H1 (cell line): ENCODE data around the gene SNX19. TPM values are rescaled to one million over a fixed set of nuclear protein-coding genes. Genes with fewer than 3 reads are reported as not detected.

ENCODE experiments used
- CTCF ChIA-PET: fragments of 300-600 bp; sonication (Branson Sonifier 250); formaldehyde crosslinking; loops from one replicate; lab custom pipeline; 2021; ENCODE audit not compliant: partially characterized antibody; lab: Charles Lee
- POLR2A ChIA-PET: fragments of 300-600 bp; sonication (Branson Sonifier 250); formaldehyde crosslinking; loops from one replicate; lab custom pipeline; 2021; ENCODE audit warnings: inconsistent platforms; ENCODE audit not compliant: partially characterized antibody; lab: Charles Lee
- DNase-seq, 2 experiments: peaks; one replicate each; pipeline versions ENCODE4 v3.0.0 to v3.0.0-alpha.2; 2010 to 2022; ENCODE audit warnings: low spot score in 2 of 2, low read depth in 1 of 2, mixed read lengths in 1 of 2
- FAIRE-seq: peaks from 2 replicates; lab custom pipeline; 2011; peaks lifted over from hg19 to GRCh38; lab: Jason Lieb, UNC
- H2AFZ ChIP-seq: 2 replicates; pipeline ENCODE4 v1.8.1; 2012; ENCODE audit warnings: low read length, inconsistent platforms
- H2AK5ac ChIP-seq: 2 replicates; pipeline ENCODE4 v1.6.1; 2013; ENCODE audit warnings: low read depth, low read length
- H2BK120ac ChIP-seq: replicated peaks from 2 replicates; pipeline ENCODE3; 2013; ENCODE audit warnings: low read depth, low read length, inconsistent platforms
- H2BK12ac ChIP-seq: 2 replicates; pipeline ENCODE4 v1.6.1; 2013; ENCODE audit warnings: low read depth, low read length
- H2BK15ac ChIP-seq: 2 replicates; pipeline ENCODE4 v1.6.1; 2013; ENCODE audit warnings: low read length
- H2BK20ac ChIP-seq: 2 replicates; pipeline ENCODE4 v1.6.1; 2013; ENCODE audit warnings: low read length
- H2BK5ac ChIP-seq: 2 replicates; pipeline ENCODE4 v1.6.1; 2013; ENCODE audit warnings: low read depth, low read length
- H3K14ac ChIP-seq: 2 replicates; pipeline ENCODE4 v1.6.1; 2013; ENCODE audit warnings: inconsistent platforms; ENCODE audit not compliant: insufficient read length
- H3K18ac ChIP-seq: 2 replicates; pipeline ENCODE4 v1.6.1; 2013; ENCODE audit warnings: low read length; ENCODE audit errors: extremely low read depth
- H3K23ac ChIP-seq: 2 replicates; pipeline ENCODE4 v1.6.1; 2013; ENCODE audit warnings: inconsistent platforms; ENCODE audit not compliant: insufficient read length
- H3K23me2 ChIP-seq: 2 replicates; pipeline ENCODE4 v1.6.1; 2013; ENCODE audit warnings: low read depth, low read length
- H3K27ac ChIP-seq: 2 replicates; pipeline ENCODE4 v1.6.1; 2011; ENCODE audit warnings: low read depth, low read length, inconsistent platforms
- H3K27me3 ChIP-seq, 4 experiments: replicated peaks in 1 of 4; 1 replicate in 1 of 4; 2 replicates in 3 of 4; pipeline versions ENCODE4 v1.6.1 to v1.8.1; 2011 to 2013; ENCODE audit warnings: low read length in 3 of 4, mild to moderate bottlenecking in 3 of 4, inconsistent platforms in 2 of 4, mixed read lengths in 2 of 4, moderate library complexity in 1 of 4; ENCODE audit not compliant: control insufficient read depth in 3 of 4, insufficient read depth in 3 of 4; ENCODE audit errors: extremely low read depth in 1 of 4
- H3K36me3 ChIP-seq, 4 experiments: 2 replicates each; pipeline versions ENCODE4 v1.6.1 to v1.8.1; 2011 to 2013; ENCODE audit warnings: mild to moderate bottlenecking in 4 of 4, low read length in 3 of 4, moderate library complexity in 2 of 4, control low read depth in 1 of 4, inconsistent platforms in 1 of 4; ENCODE audit not compliant: insufficient read depth in 4 of 4, control insufficient read depth in 2 of 4
- H3K4ac ChIP-seq: replicated peaks from 2 replicates; pipeline ENCODE3; 2013; ENCODE audit warnings: low read length, low read depth, mixed read lengths, inconsistent platforms; ENCODE audit not compliant: insufficient read length
- H3K4me1 ChIP-seq, 4 experiments: replicated peaks in 1 of 4; 1 replicate in 1 of 4; 2 replicates in 3 of 4; pipeline versions ENCODE4 v1.6.1 to v1.8.1; 2011 to 2013; ENCODE audit warnings: low read length in 3 of 4, inconsistent platforms in 2 of 4, mixed read lengths in 1 of 4; ENCODE audit not compliant: insufficient read depth in 4 of 4, control insufficient read depth in 3 of 4
- H3K4me2 ChIP-seq, 2 experiments: 2 replicates each; pipeline versions ENCODE4 v1.6.1 to v1.8.1; 2011 to 2013; ENCODE audit warnings: low read depth in 2 of 2, low read length in 2 of 2, control low read depth in 1 of 2, inconsistent platforms in 1 of 2, mild to moderate bottlenecking in 1 of 2; ENCODE audit not compliant: insufficient read depth in 1 of 2
- H3K4me3 ChIP-seq, 4 experiments: fragments of 200-600, 300-600 bp in 1 of 4; sonication (generic), shearing (Covaris generic), sonication (Bioruptor Twin) in 1 of 4; 2 replicates each; pipeline versions ENCODE4 v1.5.1 to v1.8.1; 2011 to 2016; ENCODE audit warnings: low read length in 4 of 4, low read depth in 3 of 4, control low read depth in 2 of 4, inconsistent platforms in 2 of 4, mild to moderate bottlenecking in 2 of 4, mixed read lengths in 1 of 4, moderate library complexity in 1 of 4; ENCODE audit not compliant: insufficient read depth in 2 of 4; ENCODE audit errors: extremely low read depth in 1 of 4
- H3K56ac ChIP-seq: replicated peaks from 2 replicates; pipeline ENCODE3; 2013; ENCODE audit warnings: low read depth, mild to moderate bottlenecking, mixed read lengths, low read length, inconsistent platforms; ENCODE audit not compliant: insufficient read length
- H3K79me1 ChIP-seq: 2 replicates; pipeline ENCODE4 v1.6.1; 2013; ENCODE audit warnings: low read depth, low read length, control low read depth
- H3K79me2 ChIP-seq, 2 experiments: 2 replicates each; pipeline versions ENCODE4 v1.6.1 to v1.8.1; 2012 to 2013; ENCODE audit warnings: low read length in 2 of 2, mild to moderate bottlenecking in 2 of 2, inconsistent platforms in 1 of 2; ENCODE audit not compliant: insufficient read depth in 2 of 2, control insufficient read depth in 1 of 2
- H3K9ac ChIP-seq, 4 experiments: replicated peaks in 1 of 4; 1 replicate in 1 of 4; 2 replicates in 3 of 4; pipeline versions ENCODE4 v1.6.1 to v1.8.1; 2011 to 2013; ENCODE audit warnings: low read depth in 3 of 4, low read length in 3 of 4, control low read depth in 2 of 4, mild to moderate bottlenecking in 2 of 4, moderate library complexity in 2 of 4, inconsistent platforms in 1 of 4; ENCODE audit errors: extremely low read depth in 1 of 4
- H3K9me3 ChIP-seq, 2 experiments: 2 replicates each; pipeline versions ENCODE4 v1.6.1 to v1.8.1; 2012 to 2013; ENCODE audit warnings: mild to moderate bottlenecking in 2 of 2, moderate library complexity in 2 of 2, control low read depth in 1 of 2, inconsistent platforms in 1 of 2, low read depth in 1 of 2, low read length in 1 of 2, mixed read lengths in 1 of 2; ENCODE audit not compliant: insufficient read depth in 2 of 2
- H4K20me1 ChIP-seq, 2 experiments: replicated peaks in 1 of 2; 2 replicates each; pipeline versions ENCODE3 to v1.8.1; 2011 to 2013; ENCODE audit warnings: inconsistent platforms in 2 of 2, low read length in 2 of 2, mild to moderate bottlenecking in 1 of 2; ENCODE audit not compliant: insufficient read depth in 2 of 2, control insufficient read depth in 1 of 2
- H4K5ac ChIP-seq: 2 replicates; pipeline ENCODE4 v1.6.1; 2013; ENCODE audit warnings: low read length, low read depth, mixed read lengths, inconsistent platforms; ENCODE audit not compliant: insufficient read length
- H4K8ac ChIP-seq: 2 replicates; pipeline ENCODE4 v1.8.0; 2013; ENCODE audit warnings: mild to moderate bottlenecking, moderate library complexity, low read length, inconsistent platforms; ENCODE audit not compliant: insufficient read depth; ENCODE audit errors: extremely low read depth
- H4K91ac ChIP-seq: replicated peaks from 2 replicates; pipeline ENCODE3; 2013; ENCODE audit warnings: low read length, mixed read lengths, inconsistent platforms; ENCODE audit not compliant: insufficient read length
- WGBS, 2 experiments: shearing (Covaris generic) in 1 of 2; methylation state at CpG; one replicate each; pipeline versions ENCODE4 v1.1.6 to v1.1.7; 2013 to 2015; ENCODE audit warnings: low lambda C conversion rate in 2 of 2, mixed read lengths in 2 of 2, inconsistent platforms in 1 of 2, low coverage in 1 of 2, missing lambda C conversion rate in 1 of 2; ENCODE audit not compliant: insufficient replicate concordance in 2 of 2, insufficient coverage in 1 of 2, insufficient read length in 1 of 2; ENCODE audit errors: extremely low coverage in 1 of 2, missing lambda C conversion rate in 1 of 2; 5-methylcytosine and 5-hydroxymethylcytosine counted together
- polyA plus RNA-seq, 7 experiments: library from polyadenylated mRNA; depleted of rRNA in 3 of 7; stranded (reverse) in 5 of 7; unstranded in 2 of 7; fragments of >200 nt in 5 of 7; fragments of 200-250 nt in 2 of 7; gene quantifications; 1 replicate in 5 of 7; 2 replicates in 1 of 7; 4 replicates in 1 of 7; pipeline versions ENCODE4 v1.2.1 to v1.2.3, GENCODE V29; 2011 to 2013; ENCODE audit warnings: missing spikeins in 2 of 7, mixed read lengths in 2 of 7
- total RNA-seq: library from RNA; stranded (reverse); fragmentation: NEBNext Ultra II Directional; extraction: Animal tissue kit (Norgen Biotek cat#: 25700); gene quantifications from 2 replicates; pipeline ENCODE4 v1.2.1, GENCODE V29; 2021
- TF ChIP-seq, protein P1 (sequence below): IDR thresholded peaks from 2 replicates; pipeline ENCODE4 v1.6.1; 2012; ENCODE audit warnings: inconsistent platforms

SNX19 gene
- total and polyA plus RNA-seq, 2 of the 8 experiments (the other 6 are each of a cell fraction or from before 2014, with no cell fraction given), result 15.0 to 25.2 TPM

DNA sequence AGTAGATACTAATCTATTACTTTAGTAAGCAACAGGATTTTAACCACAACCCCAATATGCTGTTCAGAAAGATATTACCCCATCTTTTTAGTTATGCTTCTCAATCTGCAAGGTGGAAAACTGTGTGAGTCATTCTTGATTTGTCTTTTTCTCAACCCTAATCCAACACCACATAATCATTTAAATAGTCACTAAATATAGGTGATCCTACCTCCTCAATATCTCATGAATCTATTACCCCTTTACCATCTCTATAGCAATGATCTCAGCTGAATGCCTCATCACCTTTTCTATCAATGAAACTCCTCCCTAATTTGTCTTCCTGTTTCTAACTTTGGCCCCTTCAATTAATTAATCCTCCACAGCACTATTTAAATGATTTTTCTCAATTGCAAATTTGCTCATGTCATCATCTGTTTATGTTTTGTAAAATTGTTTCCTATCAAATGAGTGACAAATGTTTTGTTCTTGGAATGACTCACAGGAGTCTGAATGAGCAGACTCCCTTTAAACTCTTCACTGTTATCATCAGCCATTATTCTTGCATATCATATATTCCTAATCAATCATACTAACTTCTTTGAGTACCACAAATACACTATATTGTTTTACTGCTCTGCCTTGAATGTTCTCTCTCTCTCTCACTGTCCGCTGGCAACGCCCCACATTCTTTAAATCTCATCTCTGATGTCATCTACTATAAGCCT, 26.1 kb downstream of the SNX19 start:
- no peak overlapping the region for H2AK5ac ChIP-seq
- no peak overlapping the region for H3K27ac ChIP-seq
- H3K18ac ChIP-seq, result no peak overlapping the region
- H3K4me1 ChIP-seq, result peaks cover 2 to 8% (median 6%) of the 10 kb centered on the region in 4 experiments; a peak in 5 of 7 replicates
- H2AFZ ChIP-seq, result no peak overlapping the region
- no peak overlapping the region for H3K23ac ChIP-seq
- no peak overlapping the region for H4K5ac ChIP-seq
- H2BK120ac ChIP-seq, result no peak overlapping the region
- no peak overlapping the region for H2BK5ac ChIP-seq
- WGBS, 2 experiments, result 89% methylated on average over 2 of the region's 2 CpGs; no CpG with 5 or more reads in 1 of the 2 experiments
- H3K4ac ChIP-seq, result no peak overlapping the region
- POLR2A ChIA-PET, result no interaction called here
- no peaks in the 10 kb centered on the region for H3K79me1 ChIP-seq
- no peak overlapping the region for H3K4me3 ChIP-seq
- no peak overlapping the region for H4K91ac ChIP-seq
- H3K9me3 ChIP-seq, result no peaks in the 10 kb centered on the region
- CTCF ChIA-PET, result interaction anchor here (1.1 to 10.7 kb wide), 5 partner anchors 14 to 456 kb away, joined by 3 to 115 read pairs (median 4); no protein-coding TSS in a partner anchor
- no peaks in the 10 kb centered on the region for H3K27me3 ChIP-seq
- TF ChIP-seq, protein P1, sequence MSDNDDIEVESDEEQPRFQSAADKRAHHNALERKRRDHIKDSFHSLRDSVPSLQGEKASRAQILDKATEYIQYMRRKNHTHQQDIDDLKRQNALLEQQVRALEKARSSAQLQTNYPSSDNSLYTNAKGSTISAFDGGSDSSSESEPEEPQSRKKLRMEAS, result no peak
- DNase-seq (no peak), FAIRE-seq (no peak)
- no peak overlapping the region for H2BK20ac ChIP-seq
- no peak overlapping the region for H2BK12ac ChIP-seq
- H3K4me2 ChIP-seq, result no peak overlapping the region
- no peak overlapping the region for H4K8ac ChIP-seq
- peaks cover 0 to 1% of the 10 kb centered on the region in 2 experiments for H4K20me1 ChIP-seq
- peaks cover 0 to 5% (median 1%) of the 10 kb centered on the region in 4 experiments; a peak in 3 of 8 replicates for H3K36me3 ChIP-seq
- no peaks in the 10 kb centered on the region for H3K23me2 ChIP-seq
- no peak overlapping the region for H3K56ac ChIP-seq
- no peak overlapping the region for H3K14ac ChIP-seq
- no peaks in the 10 kb centered on the region for H3K79me2 ChIP-seq
- no peak overlapping the region for H3K9ac ChIP-seq
- H2BK15ac ChIP-seq, result no peak overlapping the region
